ENCODE measurements around the gene HAND2.

- TF ChIP-seq CTCF (IDR thresholded peaks at IDR 0.05), result no peak
- no peak for TF ChIP-seq ZFX (IDR thresholded peaks at IDR 0.05; ENCODE audit: borderline replicate concordance)
Observed at GRCh38 chr4:173514641-173515217, 15.3 kb downstream of the HAND2 start.

Data from 22Rv1 (cell line).